Prostate gland (tissue), 2 donors: ENCODE data around the gene MED16.

Experiments used
- CTCF ChIP-seq, 4 experiments: fragments of 200-600 bp in 2 of 4; fragments of 450-650 bp in 2 of 4; sonication (generic) in 2 of 4; IDR thresholded peaks; 1 replicate in 3 of 4; 2 replicates in 1 of 4; pipeline ENCODE4 v1.5.1; 2016 to 2019; ENCODE audit warnings: antibody characterized with exemption in 4 of 4, mild to moderate bottlenecking in 2 of 4, moderate library complexity in 2 of 4
- POLR2A ChIP-seq: fragments of 450-650 bp; IDR thresholded peaks from one replicate; pipeline ENCODE4 v1.6.1; 2016; ENCODE audit warnings: antibody characterized with exemption, mild to moderate bottlenecking

GRCh38 chr19:867855-868457, 25.0 kb downstream of the MED16 start:
- TF ChIP-seq POLR2A (no peak), CTCF (IDR thresholded peaks at IDR 0.05) (no peak)
